NCI-H146 treated with DMSO at 0.1 percent for 48 hours (cell line): ENCODE data around the gene VCX.
"Not testable (repeated sequence)": the region's sequence is repeated elsewhere in the genome, so short reads cannot be mapped to it uniquely, and the experiment has no call there.

Experiments
- DNase-seq: peaks from one replicate; lab custom pipeline; 2025; ENCODE audit not compliant: unreplicated experiment; lab: John Stamatoyannopoulos, UW

The VCX gene

DNA sequence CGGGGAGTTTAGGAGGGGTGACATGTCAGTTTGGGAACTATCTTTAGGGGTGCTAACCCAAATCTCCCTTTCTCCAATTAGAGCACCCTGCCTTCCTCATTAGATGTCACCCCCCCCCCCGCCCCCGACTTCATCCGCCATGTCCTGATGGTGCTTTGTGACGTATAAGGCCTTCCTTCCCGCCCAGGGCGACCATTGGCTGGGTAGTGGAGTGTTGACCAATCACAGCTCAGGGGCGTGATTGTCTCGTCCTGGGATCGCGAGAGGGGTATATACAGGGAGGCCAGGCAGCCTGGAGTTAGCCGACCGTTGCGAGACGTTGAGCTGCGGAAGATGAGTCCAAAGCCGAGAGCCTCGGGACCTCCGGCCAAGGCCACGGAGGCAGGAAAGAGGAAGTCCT, at the start of gene VCX:
VCX (plus strand) TSS at position 301 of the 400 bp plus-strand sequence; CDS start at position 334, 33 bp downstream.
- not testable (repeated sequence) for DNase-seq

DNA sequence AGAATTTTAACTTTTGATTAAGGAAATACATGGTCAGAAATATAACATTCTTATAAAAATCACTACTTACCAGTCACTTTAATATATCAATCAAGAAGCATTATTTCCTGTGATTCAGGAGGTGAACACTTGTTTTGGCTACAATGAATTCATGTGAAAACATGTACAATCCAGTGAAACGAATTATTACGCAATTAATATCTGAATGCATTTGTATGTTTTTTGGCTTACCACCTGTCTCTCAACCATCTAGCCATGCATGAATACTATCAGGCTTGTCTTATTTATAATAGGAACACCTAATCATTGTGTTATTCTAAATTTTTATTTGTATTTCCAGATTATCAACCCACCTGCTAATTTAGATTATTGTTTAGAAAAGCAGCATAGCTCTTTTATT, 44.6 kb upstream of the VCX start:
- DNase-seq: no peak

DNA sequence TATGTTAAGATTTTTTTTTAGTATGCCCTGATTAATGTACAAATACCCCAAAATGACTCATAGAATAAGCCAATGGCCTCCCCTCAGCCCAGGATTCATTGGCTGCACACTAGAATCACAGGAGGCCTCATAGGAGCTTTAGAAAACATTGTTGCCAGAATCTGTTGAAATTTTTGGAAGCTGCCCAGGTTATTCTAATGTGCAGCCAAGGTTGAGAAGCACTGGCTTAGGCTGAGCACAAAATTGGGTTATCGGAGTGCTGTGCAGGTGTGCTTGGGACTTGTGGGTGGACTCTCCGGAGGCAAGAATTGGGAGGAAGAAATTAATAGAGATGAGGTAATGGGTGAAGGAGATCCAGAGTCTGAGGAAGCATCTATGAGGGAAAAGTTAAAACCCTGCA, 41.3 kb upstream of the VCX start:
- DNase-seq: no peak

DNA sequence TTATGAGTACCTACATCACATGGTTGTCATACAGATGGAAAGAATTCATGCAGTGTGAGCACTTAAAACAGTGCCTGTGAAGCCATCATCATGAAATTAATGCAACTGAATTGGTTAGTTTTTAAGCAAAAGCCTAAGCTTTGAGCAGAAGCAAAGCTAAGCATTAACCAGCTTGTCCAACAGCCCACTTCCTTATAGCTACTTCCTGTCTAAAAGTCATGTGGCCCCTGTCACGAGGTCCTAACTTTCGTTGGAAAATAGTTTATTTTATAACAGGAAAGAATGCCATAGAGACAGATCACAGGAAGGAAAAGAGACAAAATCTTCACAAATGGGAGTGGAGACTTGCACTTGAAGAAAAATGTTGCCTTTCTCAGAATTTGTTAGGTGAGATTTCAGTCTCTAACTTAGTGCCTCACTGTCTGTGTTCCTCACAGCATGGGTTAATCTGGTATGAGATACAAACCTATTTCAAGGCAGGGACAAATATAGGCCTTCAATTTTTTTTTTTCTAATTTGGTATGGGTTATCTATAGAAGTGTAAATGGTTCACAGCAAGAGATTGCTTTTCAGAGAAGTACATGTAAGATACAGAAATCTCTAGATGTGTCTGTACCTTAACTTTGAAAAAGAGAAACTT, 27.7 kb upstream of the VCX start:
- DNase-seq: no peak

DNA sequence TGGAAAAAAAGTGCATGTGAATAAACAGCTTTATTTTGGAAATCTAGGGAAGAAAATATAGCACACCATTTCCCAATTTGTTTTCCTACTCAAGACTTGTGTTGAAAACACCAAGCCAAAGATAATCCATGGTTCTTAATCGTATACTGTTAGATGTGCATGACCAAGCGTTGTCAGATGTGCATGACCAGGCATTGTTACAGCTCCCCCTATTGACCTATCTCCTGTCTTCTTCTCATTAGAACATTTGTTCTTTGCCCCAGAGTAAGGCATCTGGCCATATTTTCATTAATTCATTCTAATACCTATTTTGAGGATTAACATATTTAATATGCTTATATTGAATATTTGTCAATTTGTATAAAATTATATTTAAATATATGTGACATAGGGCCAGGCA, 14.4 kb upstream of the VCX start:
- DNase-seq: no peak

DNA sequence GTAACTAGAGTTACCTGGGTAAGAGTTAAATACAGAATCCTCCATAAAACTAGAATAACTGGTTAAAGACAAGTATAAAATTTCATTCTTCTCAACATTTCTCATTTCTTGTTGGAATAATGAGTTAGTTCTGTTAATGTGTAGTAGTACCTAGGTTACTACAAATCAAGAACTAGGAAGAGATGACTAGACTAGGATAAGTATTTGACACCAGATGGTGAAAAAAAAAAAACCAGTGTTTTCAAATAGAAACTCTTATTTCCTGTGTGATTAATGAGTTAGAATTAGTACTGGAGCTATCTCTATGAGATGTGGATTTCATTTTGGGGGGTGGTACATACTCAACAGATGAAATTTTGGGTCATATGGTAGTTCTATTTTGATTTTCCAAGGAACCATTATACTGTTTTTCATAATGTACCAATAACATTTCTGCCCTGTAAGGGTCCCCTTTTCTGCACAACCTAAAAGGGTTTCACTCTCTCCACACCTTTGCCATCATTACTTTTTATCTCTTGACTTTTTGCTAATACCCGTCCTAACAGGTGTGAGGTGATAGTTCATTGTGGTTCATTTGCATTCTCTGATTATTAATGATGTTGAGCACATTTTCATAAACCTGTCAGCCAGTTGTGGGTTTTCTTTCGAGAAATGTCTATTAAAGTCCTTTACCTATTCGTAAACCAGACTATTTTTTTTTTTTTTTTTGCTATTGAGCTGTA, 1.7 kb upstream of the VCX start:
- no peak for DNase-seq

DNA sequence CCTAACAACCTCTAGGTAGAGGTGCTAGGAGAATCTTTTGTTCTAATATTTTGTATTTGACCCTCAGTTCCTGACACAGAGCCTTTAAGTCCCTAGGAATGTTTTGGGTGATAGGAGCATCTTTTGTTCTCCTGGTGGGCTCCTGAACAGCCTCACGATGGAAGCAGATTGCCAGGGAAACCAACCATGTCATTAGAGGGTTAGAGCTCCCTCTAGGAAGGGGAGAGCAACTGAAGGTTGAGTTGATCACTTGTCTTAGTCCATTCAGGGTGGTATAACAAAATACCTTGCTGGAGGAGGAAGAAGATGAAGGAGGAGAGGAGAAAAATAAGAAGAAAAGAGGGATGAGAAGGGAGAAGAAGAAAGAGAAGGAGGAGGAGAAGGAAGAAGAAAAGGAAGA, 9.2 kb downstream of the VCX start:
- no peak for DNase-seq

DNA sequence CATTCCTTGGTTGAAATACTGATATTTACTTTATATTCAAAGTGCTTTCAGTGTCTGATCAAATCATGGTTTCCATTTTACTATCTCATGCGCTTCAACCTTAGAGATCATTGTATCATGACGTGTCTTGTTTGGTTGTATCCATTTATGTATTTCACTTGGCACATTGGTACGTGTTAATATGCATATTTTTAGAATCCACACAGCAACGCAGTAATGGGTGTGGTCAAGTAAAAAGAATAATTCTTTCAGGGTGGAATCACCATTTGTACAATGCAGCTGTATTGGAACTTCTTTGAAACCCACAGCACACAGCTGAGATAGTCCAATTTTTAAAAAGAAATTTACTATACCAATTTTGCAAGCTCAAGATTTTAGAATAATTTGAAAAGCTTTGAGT, 29.1 kb downstream of the VCX start:
- no peak for DNase-seq

DNA sequence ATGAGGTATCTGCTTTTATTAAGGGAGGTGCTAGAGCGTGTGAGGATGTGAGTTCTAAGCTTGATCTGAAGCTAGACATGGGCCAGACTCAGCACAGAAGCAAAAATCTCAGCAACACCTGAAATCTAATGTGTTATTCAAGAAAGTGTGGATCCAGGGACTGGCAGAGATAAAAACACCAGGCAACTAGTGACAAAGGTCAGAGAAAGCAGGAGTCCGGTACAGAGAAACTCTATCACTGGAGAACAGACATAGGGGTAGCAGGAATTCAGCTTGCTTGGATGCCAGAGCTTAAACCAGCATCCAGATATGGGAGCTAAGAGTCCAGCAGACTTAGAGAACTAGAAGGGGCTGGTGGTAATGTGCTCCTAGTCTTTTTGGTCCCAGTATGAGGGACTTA, 34.0 kb downstream of the VCX start:
- no peak for DNase-seq

DNA sequence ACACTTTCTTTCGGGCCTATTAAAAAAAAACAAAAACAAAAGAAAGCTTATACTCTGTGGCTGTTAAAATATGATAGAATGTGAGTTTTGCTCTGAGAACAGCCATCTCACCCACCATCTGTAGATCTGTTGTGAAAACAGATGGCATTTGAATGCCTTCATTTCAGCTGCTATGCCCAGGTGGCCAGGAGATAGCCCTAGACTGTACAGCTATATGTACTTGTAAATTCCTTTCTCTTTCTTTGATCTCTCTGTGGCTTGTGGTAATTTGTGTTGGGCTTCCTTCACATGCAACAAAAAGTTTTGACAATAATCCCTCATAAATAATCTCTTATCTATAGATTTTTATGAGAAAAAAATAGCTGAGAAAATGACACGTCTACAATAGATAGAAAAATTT, 46.2 kb downstream of the VCX start:
- DNase-seq: no peak

DNA sequence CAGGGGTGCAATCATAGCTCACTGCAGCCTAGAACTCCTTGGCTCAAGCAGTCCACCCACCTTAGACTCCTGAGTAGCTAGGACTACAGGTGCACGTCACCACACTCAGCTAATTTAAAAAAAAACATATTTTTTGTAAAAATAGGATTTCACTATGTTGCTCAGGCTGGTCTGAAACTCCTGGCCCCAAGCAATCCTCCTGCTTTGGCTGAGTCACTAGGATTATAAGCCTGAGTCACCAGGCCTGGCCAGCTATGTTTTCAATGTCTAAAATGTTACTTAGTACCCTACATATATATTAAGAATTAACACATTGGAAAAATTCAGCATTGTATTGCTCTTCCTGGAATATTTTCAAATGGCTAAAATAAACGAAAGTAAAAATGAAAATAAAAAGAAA, 46.7 kb downstream of the VCX start:
- DNase-seq: no peak

DNA sequence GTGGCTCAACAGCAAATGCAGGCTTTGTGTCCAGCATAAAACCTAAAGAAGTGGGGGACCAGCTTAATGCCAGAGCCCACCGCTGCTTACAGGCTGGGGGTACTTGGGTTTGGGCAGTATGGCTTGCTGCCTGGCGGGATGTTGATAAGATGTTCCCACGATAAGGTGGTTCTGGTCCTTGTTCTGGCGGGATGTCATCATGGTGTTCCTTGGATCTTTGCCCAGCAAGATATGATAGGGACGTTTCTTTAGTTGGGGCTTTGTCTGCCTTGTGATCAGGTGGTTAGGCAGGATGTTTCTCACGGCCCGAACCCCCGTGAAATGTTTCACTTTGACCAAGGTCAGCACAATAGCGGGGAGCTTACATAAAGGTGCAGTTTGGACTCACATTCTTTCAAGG, 49.0 kb downstream of the VCX start:
- no peak for DNase-seq
